ENCODE measurements around the gene ZBTB43.
A peak's percentile ranks its signal among the peaks of the same experiment; 100 is the strongest.
"Not testable (repeated sequence)": the region's sequence is repeated elsewhere in the genome, so short reads cannot be mapped to it uniquely, and the experiment has no call there.

ZBTB43 gene

DNA sequence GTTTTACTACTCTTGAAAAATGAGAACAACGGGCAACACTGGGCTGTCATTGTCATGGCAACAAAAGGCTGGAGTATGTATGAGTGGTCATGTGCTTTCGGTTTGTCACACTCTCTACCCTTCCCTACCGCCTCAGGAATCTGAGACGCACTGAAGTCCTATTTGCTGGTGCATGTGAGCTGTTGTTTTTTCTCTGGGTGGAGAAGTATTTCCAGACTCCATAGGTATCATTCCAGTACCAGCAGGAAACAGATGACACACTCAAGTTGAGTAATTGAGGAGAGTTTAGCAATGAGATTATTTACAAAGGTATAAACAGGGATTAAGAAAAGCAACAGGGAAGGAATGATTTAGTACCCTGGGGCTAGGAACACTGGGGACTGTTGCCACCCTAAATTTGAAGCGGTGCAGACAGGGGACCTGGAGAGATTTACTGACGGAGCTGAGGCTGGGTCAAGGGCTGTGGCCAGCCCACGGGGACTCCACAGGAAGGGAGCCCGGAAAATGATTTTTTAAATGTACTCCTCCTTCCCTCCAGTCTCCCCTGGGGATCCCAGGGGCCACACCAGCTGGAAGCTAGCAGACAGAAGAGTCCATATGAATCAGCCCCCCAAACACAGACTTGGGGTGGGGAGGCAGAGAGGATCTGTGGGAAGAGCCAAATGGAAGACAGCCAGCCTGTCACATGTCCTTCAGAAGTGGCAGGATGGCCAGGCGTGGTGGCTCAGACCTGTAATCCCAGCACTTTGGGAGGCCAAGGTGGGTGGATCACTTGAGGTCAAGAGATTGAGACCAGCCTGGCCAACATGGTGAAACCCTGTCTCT lies 13.2 kb upstream of the ZBTB43 start:
- DNase-seq (ENCODE audit: low spot score) = no peak

DNA sequence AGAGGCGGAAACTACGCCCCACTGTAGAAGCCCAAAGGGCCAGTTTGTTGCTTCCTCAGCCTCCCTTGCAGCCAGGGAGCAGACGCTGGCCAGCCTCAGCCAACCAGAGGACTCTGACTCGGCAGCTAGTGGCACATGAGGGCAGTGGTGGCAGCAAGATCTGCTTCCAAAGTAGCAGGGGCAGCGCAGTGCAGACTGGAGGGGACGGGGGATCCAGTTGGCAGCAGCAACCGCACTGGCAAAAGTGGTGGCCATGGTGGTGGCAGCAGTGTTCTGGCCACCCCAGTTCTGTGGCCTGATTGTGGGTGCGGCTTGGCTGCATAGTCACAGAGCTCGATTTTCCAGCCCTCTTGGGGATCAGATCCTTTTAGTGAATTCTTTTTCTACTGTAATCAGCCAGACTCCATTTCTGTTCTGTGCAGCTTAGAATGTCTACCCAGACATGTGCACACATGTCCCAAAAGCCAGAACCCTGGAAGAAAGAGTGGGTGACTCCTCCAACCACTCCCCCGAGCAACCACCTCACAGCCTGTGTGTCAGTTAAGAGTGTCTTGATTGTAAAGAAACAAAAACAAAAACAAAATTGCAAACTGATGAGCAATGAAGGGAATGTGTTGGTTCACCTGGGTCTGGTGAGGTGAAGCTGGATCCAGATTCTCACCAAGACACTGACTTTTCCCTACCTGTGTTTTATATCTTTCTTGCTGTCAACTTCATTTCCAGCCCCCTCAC lies 11.0 kb upstream of the ZBTB43 start:
- DNase-seq (ENCODE audit: low spot score) = no peak

DNA sequence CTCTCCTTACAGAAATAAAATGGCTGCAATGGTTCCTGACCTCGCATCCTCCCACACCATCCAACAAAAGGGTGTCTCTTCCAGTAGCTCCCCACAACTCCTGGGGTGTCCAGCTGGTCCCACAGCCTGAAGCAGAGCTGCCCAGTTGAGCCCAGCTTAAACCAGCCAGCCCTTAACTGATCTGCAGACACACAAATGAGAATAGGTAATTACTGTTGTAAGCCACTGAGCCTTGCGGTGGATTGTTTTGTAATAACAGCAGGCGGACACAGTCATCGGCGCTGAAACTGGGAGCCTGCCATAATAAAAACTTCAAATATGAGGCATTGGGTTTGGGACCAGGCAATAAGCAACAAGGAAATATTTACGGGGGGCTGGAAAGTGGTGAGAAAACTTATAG lies 10.4 kb upstream of the ZBTB43 start:
- DNase-seq (ENCODE audit: low spot score) = no peak

DNA sequence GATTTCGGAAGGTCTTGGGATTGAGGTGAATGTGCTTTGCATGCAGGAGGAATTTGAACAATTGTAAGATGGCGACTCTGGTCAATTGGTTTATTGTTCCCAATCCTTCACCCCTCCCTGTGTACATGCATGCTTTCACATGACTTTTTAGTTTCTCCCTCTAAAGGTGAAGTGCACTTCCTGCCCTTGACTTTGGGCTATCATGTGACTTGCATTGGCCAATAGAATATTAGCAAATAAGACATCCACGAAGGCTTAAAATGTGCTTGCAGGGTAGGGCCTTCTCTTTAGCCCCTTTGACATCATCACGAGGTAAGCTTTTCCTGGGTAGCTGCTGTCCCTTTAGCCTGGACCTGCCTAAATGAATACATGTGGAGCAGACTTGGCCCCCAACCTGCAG lies 8.1 kb upstream of the ZBTB43 start:
- DNase-seq (ENCODE audit: low spot score) = no peak

DNA sequence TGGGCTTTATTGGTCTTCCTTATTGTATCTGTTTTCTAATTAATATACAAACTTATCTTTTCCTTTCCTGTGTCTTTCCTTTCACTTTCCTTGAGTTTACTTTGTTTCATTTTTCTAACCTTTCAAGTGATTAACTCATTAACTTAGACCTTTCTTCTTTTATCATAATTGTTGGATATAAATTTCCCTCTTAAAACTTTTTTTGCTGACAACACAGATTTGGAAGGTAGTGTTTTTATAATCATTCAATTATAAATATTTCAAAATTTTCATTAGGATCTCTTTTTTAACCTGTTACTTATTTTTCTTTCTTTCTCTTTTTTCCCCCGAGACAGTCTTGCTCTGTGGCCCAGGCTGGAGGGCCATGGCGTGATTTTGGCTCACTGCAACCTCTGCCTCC lies 6.9 kb upstream of the ZBTB43 start:
- DNase-seq (ENCODE audit: low spot score) = no peak

DNA sequence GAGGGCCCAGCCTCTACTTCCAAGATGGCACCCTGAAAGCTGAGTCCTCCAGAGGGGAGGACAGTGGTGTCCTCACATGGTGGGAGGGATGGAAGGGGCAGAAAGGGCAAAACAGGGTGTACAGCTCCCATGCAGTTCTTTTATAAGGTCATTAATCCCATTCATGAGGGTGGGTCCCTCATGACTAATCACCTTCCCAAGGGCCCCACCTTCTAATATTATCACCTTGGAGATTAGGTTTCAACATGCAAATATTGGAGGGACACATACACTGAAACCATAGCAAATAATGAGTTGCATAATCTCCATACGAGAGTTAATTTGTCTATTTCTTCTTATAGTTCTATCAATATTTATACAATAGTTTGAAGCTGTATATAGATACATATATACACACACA lies 5.8 kb upstream of the ZBTB43 start:
- no peak for DNase-seq (ENCODE audit: low spot score)

DNA sequence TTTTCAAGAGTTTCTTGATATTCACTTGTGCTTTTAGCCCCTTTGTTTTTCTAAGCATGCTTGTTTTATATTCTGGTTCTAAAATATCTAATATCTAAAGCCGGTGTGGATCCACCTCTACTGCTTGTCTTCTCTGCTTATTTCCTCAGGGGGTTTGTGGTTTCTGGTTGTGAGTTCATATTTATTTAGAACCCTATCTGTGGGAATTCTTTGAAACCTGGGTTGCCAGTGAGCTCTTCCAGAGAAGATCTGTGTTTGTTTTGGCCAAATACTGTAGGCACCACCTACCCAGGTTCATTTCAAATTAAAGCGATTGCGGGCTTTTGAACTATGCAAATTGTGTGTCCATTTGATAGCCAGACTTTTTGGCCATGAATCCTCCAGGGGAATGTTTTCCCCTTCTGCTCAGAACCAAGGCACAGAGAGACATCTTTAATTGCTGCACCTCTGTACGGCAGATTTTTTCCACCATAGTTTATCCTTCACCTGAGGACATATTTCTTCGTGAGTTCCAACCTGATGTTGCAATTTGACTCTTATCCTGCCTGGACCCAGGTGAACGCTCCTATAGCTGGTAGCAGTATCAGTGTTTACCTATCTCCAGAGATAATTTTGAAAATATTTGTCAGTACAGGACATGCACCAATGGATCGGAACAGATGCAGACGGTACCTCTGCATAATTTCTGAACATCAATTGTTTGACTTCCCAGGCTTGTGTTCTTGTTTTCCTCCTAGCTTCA lies 2.4 kb upstream of the ZBTB43 start:
- DNase-seq (ENCODE audit: low spot score) = no peak

DNA sequence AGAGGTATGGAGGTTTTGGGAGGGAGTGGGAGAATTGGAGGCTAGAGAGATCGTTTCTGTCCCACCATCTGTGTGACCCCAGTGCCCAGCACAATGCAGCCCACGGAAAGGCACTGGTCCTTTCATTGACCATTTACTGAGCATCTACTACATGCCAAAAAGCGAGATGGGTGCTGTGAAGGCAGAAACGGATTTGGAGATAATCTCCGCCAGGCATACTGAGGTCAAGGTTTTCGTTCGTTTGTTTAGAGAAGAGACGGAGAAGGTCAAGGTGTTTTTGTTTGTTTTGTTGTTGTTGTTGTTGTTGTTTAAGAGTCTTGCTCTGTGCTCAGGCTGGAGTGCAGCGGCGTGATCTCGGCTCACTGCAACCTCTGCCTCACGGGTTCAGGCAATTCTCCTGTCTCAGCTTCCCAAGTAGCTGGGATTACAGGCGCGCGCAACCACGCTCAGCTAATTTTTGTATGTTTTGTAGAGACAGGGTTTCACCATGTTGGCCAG lies 593 bp upstream of the ZBTB43 start:
- DNase-seq (ENCODE audit: low spot score) = no peak

DNA sequence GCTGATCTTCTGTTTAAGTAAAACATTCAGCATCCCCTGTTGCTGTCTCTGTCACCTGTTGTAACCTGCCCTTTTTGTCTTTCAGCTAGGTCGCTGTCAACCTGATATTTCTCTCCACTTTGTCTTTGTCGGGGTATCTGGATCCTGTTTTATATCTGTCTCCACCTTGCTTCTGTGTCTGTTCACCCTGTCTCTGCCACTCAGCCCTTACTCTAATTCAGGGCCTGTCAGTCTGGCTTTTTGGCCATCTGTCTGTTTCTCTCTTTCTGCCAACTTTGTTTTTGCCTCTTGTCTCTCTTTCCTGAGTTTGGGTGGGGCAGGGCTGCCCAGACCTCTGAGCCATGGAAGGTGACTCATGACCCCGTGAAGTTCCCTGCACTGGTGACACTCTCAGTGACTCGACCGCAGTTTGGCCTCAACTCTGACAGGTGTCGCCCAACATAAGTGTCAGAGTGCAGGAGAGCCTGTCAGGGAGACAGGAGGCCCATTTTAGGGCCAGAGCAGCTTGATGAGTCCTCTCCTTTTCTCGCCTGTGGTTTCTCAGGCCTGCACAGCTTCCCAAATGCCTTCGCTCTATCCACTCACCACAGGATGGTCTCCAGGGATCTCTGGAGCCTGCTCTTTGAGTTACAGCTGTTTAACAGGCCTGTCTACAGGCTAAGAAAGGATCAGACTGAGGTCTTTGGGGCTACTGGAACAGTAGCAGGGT lies 868 bp downstream of the ZBTB43 start:
- DNase-seq (ENCODE audit: low spot score) = peak; percentile 70

DNA sequence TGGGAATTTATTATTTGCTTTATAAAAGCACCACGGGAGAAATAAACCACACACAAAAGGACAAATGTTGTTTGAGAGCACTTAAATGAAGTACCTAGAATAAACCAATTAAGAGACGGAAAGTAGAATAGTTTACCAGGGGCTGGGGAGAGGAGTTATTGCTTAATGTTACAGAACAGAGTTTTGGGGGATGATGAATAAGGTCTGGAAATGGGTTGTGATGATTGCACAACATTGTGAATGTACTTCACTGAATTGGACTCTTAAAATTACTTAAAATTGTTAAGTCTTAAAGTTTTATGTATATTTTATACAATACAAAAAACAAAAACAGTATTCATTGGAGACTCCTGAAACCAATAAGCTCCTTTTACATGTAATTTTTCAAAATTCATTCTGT lies 1.5 kb downstream of the ZBTB43 start:
- DNase-seq (ENCODE audit: low spot score) = no peak

DNA sequence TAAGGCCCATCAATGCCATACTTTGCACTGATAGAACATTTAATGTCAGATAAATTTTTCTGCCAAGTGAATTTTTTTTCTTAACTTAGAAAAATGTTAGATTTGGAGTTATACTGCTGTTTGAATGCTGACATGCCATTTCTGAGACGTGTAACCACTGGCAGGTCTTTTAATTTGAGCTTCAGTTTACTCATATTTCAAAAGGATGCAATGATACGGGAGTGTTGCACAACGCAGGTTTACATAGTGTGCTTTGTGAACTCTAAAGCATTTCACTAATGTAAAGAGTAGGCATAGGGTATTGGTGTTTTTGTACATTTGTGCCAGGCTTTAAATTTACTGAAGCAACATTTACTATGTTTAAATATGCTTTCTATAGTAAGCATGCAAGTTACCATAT lies 4.2 kb downstream of the ZBTB43 start:
- DNase-seq (ENCODE audit: low spot score) = no peak

DNA sequence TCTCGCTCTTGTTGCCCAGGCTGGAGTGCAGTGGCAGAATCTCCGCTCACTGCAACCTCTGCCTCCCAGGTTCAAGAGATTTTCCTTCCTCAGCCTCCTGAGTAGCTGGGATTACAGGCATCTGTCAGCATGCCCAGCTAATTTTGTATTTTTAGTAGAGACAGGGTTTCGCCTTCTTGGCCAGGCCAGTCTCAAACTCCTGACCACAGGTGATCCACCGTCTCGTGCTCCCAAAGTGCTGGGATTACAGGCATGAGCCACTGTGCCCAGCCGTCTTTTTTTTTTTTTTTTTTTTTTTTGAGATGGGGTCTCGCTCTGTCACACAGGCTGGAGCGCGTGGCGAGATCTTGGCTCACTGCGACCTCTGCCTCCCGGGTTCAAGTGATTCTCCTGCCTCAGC lies 5.4 kb downstream of the ZBTB43 start:
- DNase-seq (ENCODE audit: low spot score) = not testable (repeated sequence)

DNA sequence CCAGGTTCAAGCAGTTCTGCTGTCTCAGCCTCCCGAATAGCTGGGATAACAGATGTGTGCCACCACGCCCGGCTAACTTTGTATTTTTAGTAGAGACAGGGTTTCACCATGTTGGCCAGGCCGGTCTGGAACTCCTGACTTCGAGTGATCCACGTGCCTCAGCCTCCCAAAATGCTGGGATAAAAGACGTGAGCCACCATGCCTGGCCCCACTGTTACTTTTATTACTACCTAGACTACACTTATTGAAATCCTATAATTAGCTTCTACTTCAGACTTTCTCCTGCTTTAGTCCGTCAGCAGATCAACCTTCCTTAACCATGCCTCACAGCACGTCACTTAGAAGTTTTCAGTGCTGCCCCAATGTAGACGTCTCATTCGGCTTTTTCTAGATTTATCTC lies 8.2 kb downstream of the ZBTB43 start:
- no peak for DNase-seq (ENCODE audit: low spot score)

DNA sequence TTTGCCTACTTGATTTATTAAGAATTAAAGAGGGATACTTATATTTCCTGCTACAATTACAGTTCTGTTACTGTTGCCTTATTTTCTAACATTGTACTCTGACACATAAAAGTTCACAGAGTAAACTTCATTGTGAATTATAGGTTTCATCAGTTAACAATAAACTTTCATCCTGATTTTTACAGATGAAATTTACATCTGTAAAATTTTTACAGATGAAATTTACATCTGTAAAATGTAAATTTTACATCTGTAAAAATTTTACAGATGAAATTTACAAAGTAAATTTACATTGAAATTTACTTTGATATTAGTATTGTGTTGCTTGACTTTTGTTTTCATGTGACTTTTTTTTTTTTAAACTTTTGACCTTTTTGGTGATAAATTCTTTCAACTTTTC lies 9.3 kb downstream of the ZBTB43 start:
- no peak for DNase-seq (ENCODE audit: low spot score)

DNA sequence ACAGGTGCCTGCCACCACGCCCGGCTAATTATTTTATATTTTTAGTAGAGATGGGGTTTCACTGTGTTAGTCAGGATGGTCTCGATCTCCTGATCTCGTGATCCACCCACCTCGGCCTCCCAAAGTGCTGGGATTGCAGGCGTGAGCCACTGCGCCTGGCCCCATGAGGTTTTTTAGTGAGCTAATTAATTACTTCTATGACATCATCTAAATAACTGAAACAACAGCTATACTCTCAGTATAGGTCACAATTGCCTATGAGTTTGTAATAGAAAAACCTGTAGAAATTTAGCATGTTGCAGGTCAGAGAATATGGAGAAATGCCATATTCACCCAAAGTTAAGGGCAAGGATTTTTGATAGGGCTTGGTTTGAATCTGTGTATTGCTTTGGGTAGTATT lies 12.8 kb downstream of the ZBTB43 start:
- DNase-seq (ENCODE audit: low spot score) = not testable (repeated sequence)

DNA sequence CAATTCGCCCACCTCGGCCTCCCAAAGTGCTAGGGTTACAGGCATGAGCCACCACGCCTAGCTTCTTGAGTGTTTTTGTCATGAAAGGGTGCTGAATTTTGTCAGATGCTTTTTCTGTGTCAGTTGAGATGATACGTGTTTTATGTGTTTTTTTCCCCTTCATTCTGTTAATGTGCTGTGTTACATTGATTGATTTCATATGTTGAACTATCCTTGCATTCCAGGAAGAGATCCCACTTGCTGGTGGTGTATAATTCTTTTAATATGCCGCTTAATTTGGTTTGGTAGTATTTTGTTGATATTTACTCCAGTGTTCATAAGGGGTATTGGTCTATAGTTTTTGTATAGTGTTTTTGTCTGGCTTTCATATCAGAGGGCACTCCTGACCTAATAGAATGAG lies 13.6 kb downstream of the ZBTB43 start:
- DNase-seq (ENCODE audit: low spot score) = no peak

DNA sequence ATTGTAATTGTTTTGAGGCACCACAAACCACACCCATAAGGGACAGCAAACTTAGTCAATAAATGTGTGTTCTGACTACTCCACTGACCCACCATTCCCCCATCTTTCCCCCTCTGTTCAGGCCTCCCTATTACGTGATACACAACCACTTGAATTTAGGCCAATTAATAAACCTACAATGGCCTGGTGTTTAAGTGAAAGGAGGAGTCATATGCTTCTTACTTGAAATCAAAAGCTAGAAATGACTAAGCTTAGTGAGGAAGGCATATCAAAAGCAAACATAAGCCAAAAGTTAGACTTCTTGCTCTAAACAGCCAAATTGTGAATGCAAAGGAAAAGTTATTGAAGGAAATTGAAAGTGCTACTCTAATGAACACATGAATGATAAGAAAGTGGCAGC lies 14.6 kb downstream of the ZBTB43 start:
- DNase-seq (ENCODE audit: low spot score) = no peak

DNA sequence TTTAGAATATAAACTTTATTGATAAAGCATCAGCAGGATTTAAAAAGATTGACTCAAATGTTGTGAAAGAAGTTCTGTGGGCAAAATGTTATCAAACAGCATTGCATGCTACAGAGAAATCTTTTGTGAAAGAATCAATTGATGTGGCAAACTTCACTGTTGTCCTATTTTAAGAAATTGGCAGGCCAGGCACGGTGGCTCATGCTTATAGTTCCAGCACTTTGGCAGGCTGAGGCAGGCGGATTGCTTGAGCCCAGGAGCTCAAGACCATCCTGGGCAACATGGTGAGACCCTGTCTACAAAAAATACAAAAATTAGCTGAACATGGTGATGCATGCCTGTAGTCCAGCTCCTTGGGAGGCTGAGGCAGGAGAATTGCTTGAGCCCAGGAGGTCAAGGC lies 17.4 kb downstream of the ZBTB43 start:
- no peak for DNase-seq (ENCODE audit: low spot score)

DNA sequence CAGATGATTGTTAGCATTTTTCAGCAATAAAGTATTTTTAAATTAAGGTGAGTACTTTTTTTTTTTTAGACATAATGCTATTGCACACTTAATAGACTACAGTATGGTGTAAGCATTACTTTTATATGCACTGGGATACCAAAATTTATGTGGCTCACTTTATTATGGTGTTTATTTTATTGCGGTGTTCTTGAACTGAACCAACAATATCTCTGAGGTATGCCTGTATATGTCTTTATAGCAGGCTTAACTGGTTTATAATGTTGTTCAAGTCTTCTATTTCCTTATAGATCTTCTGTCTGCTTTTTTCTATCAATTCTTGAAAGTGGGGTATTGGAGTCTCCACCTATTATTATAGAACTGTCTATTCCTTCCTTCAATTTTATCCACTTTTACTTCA lies 18.0 kb downstream of the ZBTB43 start:
- no peak for DNase-seq (ENCODE audit: low spot score)

DNA sequence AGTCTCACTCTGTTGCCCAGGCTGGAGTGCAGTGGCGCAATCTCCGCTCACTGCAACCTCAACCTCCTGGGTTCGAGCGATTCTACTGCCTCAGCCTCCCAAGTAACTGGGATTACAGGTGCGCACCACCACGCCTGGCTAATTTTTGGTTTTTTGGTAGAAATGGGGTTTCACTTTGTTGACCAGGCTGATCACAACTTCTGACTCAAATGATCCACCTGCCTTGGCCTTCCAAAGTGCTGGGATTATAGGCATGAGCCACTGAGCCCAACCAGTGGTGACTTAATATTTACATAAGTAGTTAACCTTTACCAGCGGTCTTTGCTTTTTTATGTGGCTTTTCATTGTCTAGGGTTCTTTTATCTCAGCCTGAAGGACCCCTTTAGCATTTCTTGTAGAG lies 19.2 kb downstream of the ZBTB43 start:
- not testable (repeated sequence) for DNase-seq (ENCODE audit: low spot score)

DNA sequence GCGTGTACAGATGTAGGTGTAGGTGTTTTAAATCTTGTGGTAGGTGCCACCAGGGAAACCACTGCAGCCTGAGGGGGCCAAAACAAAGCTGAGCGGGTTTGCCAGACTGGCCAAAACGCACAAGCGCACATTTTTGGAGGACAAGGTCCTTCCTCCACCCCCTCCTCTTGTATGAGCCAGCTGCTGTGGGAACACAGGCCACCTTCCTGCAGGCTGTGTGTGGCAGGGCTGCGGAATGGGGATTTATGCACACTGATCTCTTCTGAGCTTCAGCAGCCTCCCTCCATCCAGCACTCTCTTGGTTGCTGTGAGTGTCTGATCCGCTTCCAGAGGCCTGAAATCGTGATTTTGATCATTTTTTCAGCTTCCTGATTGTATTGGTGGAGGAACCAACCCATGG lies 22.4 kb downstream of the ZBTB43 start:
- no peak for DNase-seq (ENCODE audit: low spot score)

DNA sequence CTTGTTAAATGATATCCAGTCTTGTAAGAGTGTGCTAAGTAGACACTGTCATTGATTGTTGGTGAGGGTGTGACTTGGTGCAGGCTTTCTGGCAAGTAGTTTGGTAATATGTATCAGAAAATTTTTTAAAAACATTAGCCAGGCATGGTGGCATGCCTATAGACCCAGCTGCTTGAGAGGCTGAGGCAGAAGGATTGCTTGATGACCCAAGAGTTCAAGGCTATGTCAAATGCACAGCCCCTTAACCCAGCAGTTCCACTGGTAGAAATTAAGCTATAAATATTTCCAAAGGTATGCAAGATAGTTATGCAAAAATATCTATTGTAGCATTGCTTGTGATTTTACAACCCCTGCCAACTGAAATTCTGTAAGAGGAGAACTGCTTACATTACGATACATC lies 24.2 kb downstream of the ZBTB43 start:
- no peak for DNase-seq (ENCODE audit: low spot score)
